Upper lobe of left lung (tissue), 4 donors: ENCODE data around the gene PRND.

Experiments used
- CTCF ChIP-seq, 6 experiments: fragments of 450-650 bp in 4 of 6; fragments of 200-600 bp in 2 of 6; sonication (generic) in 2 of 6; IDR thresholded peaks; one replicate each; pipeline ENCODE4 v1.5.1; 2016 to 2019; ENCODE audit warnings: antibody characterized with exemption in 6 of 6
- EP300 ChIP-seq, 4 donors: sonication (generic); formaldehyde crosslinking; IDR thresholded peaks; one replicate each; pipeline ENCODE4 v1.5.1; 2017; ENCODE audit warnings: antibody characterized with exemption in 4 of 4, control low read depth in 2 of 4
- POLR2A ChIP-seq, 4 donors: fragments of 450-650 bp; IDR thresholded peaks; one replicate each; pipeline ENCODE4 v1.5.1; 2016 to 2017; ENCODE audit warnings: antibody characterized with exemption in 4 of 4, mild to moderate bottlenecking in 2 of 4
- POLR2AphosphoS5 ChIP-seq, 2 donors: sonication (generic); formaldehyde crosslinking; IDR thresholded peaks; one replicate each; pipeline ENCODE4 v1.5.1; 2017; ENCODE audit warnings: antibody characterized with exemption in 2 of 2

- TF ChIP-seq POLR2AphosphoS5 (IDR thresholded peaks at IDR 0.05) = no peak
- no peak for TF ChIP-seq CTCF (IDR thresholded peaks at IDR 0.05)
- TF ChIP-seq EP300 (IDR thresholded peaks at IDR 0.05) = no peak
- no peak for TF ChIP-seq POLR2A (IDR thresholded peaks at IDR 0.05)
These were observed 30.0 kb upstream of the PRND start for GRCh38 chr20:4691753-4692152.
